Smooth muscle cell (in vitro differentiated cells): ENCODE measurements around the gene TICAM1. TPM values are rescaled to one million over a fixed set of nuclear protein-coding genes. Genes with fewer than 3 reads are reported as not detected.

ENCODE experiments used
- DNase-seq: peaks from one replicate; lab custom pipeline; 2025; ENCODE audit not compliant: unreplicated experiment; lab: John Stamatoyannopoulos, UW
- H2AFZ ChIP-seq: fragments of 200-600 bp; sonication (generic); 2 replicates; pipeline ENCODE4 v1.6.0; 2016; ENCODE audit warnings: antibody characterized with exemption, low read depth, mild to moderate bottlenecking
- H3F3A ChIP-seq: fragments of 200-600 bp; sonication (generic); 2 replicates; pipeline ENCODE4 v1.6.0; 2017; ENCODE audit warnings: antibody characterized with exemption, low read depth
- H3K27ac ChIP-seq: fragments of 200-600 bp; sonication (generic); 2 replicates; pipeline ENCODE4 v1.5.1; 2016; ENCODE audit warnings: low read depth, mild to moderate bottlenecking
- H3K27me3 ChIP-seq: fragments of 200-600 bp; sonication (generic); 2 replicates; pipeline ENCODE4 v1.6.1; 2016; ENCODE audit warnings: low read depth, mild to moderate bottlenecking
- H3K36me3 ChIP-seq: fragments of 200-600 bp; sonication (generic); 2 replicates; pipeline ENCODE4 v1.5.1; 2016; ENCODE audit warnings: low read depth
- H3K4me1 ChIP-seq: fragments of 200-600 bp; sonication (generic); 2 replicates; pipeline ENCODE4 v1.5.1; 2016; ENCODE audit warnings: low read depth
- H3K4me2 ChIP-seq: fragments of 200-600 bp; sonication (generic); 2 replicates; pipeline ENCODE4 v1.6.0; 2016; ENCODE audit warnings: mild to moderate bottlenecking
- H3K4me3 ChIP-seq: fragments of 200-600 bp; sonication (generic); 2 replicates; pipeline ENCODE4 v1.5.1; 2016; ENCODE audit warnings: mild to moderate bottlenecking
- H3K79me2 ChIP-seq: fragments of 200-600 bp; sonication (generic); 2 replicates; pipeline ENCODE4 v1.6.0; 2016; ENCODE audit warnings: low read depth, mild to moderate bottlenecking
- H3K9ac ChIP-seq: fragments of 200-600 bp; sonication (generic); 2 replicates; pipeline ENCODE4 v1.6.0; 2016; ENCODE audit warnings: low read depth
- H3K9me3 ChIP-seq: fragments of 200-600 bp; sonication (generic); replicated peaks from 2 replicates; pipeline ENCODE4 v1.5.1; 2016; ENCODE audit warnings: low read depth
- H4K20me1 ChIP-seq: fragments of 200-600 bp; sonication (generic); 2 replicates; pipeline ENCODE4 v1.6.0; 2016; ENCODE audit warnings: low read depth
- CTCF ChIP-seq: fragments of 200-600 bp; sonication (generic); IDR thresholded peaks from 2 replicates; pipeline ENCODE4 v1.5.1; 2017; ENCODE audit warnings: borderline replicate concordance, mild to moderate bottlenecking, antibody characterized with exemption; ENCODE audit not compliant: insufficient read depth, poor library complexity, severe bottlenecking
- WGBS: methylation state at CpG from one replicate; pipeline ENCODE4 v1.1.7; 2016; ENCODE audit warnings: low lambda C conversion rate; 5-methylcytosine and 5-hydroxymethylcytosine counted together
- polyA plus RNA-seq: library from polyadenylated mRNA; unstranded; fragments of >200 nt; fragmentation: Nextera tagmentation; extraction: Ambion mirVana; gene quantifications from 2 replicates; pipeline ENCODE4 v1.2.1, GENCODE V29; 2016
- total RNA-seq: library from RNA; depleted of rRNA; stranded (reverse); fragments of >200 nt; gene quantifications from 2 replicates; pipeline ENCODE4 v1.2.3, GENCODE V29; 2014

TICAM1 gene
- total RNA-seq (3.5 and 4.6 TPM in 2 replicates), polyA plus RNA-seq (13.9 and 22.9 TPM in 2 replicates)

DNA sequence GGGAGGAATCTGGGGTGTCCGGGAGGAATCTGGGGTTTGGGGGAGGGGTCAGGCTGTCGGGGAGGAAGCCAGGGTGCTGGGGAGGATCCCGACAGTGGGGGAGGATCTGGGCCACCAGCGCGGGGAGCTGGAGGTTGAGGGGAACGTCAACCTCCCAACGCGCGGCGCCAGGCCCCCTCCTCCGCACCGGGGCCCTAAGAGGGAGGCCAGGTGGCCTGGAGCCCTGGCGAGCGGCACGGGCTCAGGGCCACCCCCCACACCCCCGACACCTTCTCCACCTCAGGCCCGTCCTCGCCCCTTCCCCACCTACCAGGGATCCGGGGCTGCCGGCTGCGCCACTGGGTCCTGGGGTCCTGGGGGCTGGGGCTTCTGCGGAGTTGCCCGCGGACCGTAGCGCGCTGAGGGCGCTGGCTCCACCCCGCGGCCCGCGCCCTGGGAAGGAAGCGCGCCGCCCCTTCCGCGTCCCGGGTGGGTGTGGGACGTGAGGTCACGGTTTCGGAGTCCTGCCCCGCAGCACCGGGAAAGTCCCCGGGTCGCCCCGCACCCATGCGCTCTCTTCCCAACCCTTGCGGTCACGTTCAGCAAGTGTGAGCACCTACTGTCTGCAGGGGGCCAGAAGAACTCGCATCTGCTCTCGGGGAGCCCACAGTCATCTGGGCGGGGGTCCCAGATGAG, at the start of gene TICAM1:
TICAM1 (minus strand) TSS at position 409 of the 675 bp plus-strand sequence. CDS start 13,335 bp downstream, outside the sequence.
- peak within 1 kb of the TSS; percentile 87 for H3K4me3 ChIP-seq
- H3K9ac ChIP-seq: peak within 1 kb of the TSS; percentile 94
- DNase-seq: peak; percentile 37
- WGBS: 5% methylated on average over 27 of the region's 52 CpGs
- peak within 1 kb of the TSS; percentile 88 for H2AFZ ChIP-seq
- peaks cover 12% of the 10 kb centered on the region for H4K20me1 ChIP-seq
- H3K4me1 ChIP-seq: no peaks in the 10 kb centered on the region
- TF ChIP-seq CTCF: no peak
- peak within 1 kb of the TSS; percentile 92 for H3K4me2 ChIP-seq
- no peaks in the 10 kb centered on the region for H3K27me3 ChIP-seq
- H3F3A ChIP-seq: no peaks in the 10 kb centered on the region
- peaks cover 14% of the 10 kb centered on the region for H3K79me2 ChIP-seq
- H3K27ac ChIP-seq: peak within 1 kb of the TSS; percentile 53
- no peaks in the 10 kb centered on the region for H3K36me3 ChIP-seq
- no peaks in the 10 kb centered on the region for H3K9me3 ChIP-seq

- DNase-seq: no peak
- no peaks in the 10 kb centered on the region for H3K9me3 ChIP-seq
- H4K20me1 ChIP-seq: no peaks in the 10 kb centered on the region
- TF ChIP-seq CTCF: no peak
- peaks cover 9% of the 10 kb centered on the region for H3K4me1 ChIP-seq
- no peak overlapping the region for H3K9ac ChIP-seq
- no peaks in the 10 kb centered on the region for H3K79me2 ChIP-seq
- no peak overlapping the region for H3K4me3 ChIP-seq
- no peaks in the 10 kb centered on the region for H3F3A ChIP-seq
- no peaks in the 10 kb centered on the region for H3K36me3 ChIP-seq
- 92% methylated on average over 11 of the region's 11 CpGs for WGBS
- no peak overlapping the region for H2AFZ ChIP-seq
- H3K4me2 ChIP-seq: no peak overlapping the region
- H3K27me3 ChIP-seq: no peaks in the 10 kb centered on the region
- H3K27ac ChIP-seq: no peak overlapping the region
Observed at GRCh38 chr19:4879041-4879440, 47.5 kb upstream of the TICAM1 start.

- H3K79me2 ChIP-seq: no peaks in the 10 kb centered on the region
- 81% methylated on average over 22 of the region's 23 CpGs for WGBS
- no peak for TF ChIP-seq CTCF
- DNase-seq: no peak
- no peak overlapping the region for H2AFZ ChIP-seq
- no peaks in the 10 kb centered on the region for H3K9me3 ChIP-seq
- peak overlapping the region; percentile 26 for H3K4me2 ChIP-seq
- H3F3A ChIP-seq: no peaks in the 10 kb centered on the region
- H3K4me3 ChIP-seq: no peak overlapping the region
- no peak overlapping the region for H3K27ac ChIP-seq
- H3K4me1 ChIP-seq: peaks cover 9% of the 10 kb centered on the region
- H3K27me3 ChIP-seq: no peaks in the 10 kb centered on the region
- no peaks in the 10 kb centered on the region for H3K36me3 ChIP-seq
- no peak overlapping the region for H3K9ac ChIP-seq
- H4K20me1 ChIP-seq: no peaks in the 10 kb centered on the region
Observed at GRCh38 chr19:4878491-4878968, 47.0 kb upstream of the TICAM1 start.
